DND-41 (cell line): ENCODE results near the gene CAPN2.

Experiments
- ATAC-seq: fragments of 200-7000 bp; cut with Tn5 transposase; 3 replicates; pipeline ENCODE4 v1.9.1; 2021; ENCODE audit warnings: low read depth; ENCODE audit not compliant: insufficient read depth
- DNase-seq: peaks from one replicate; pipeline ENCODE4 v3.0.0-alpha.2; 2020
- H2AFZ ChIP-seq: 2 replicates; pipeline ENCODE4 v1.6.0; 2012; ENCODE audit warnings: low read depth, low read length
- H3K27ac ChIP-seq: 2 replicates; pipeline ENCODE4 v1.5.1; 2012; ENCODE audit warnings: low read length, inconsistent platforms
- H3K27me3 ChIP-seq: fragments of 200-600 bp; sonication (generic); 2 replicates; pipeline ENCODE4 v1.6.0; 2012; ENCODE audit warnings: low read length, mild to moderate bottlenecking, inconsistent platforms; ENCODE audit not compliant: insufficient read depth, poor library complexity
- H3K36me3 ChIP-seq: 2 replicates; pipeline ENCODE4 v1.5.1; 2012; ENCODE audit warnings: low read length, inconsistent platforms; ENCODE audit not compliant: insufficient read depth
- H3K4me1 ChIP-seq: 2 replicates; pipeline ENCODE4 v1.5.1; 2012; ENCODE audit warnings: mild to moderate bottlenecking, low read length; ENCODE audit not compliant: insufficient read depth
- H3K4me2 ChIP-seq: 2 replicates; pipeline ENCODE4 v1.6.0; 2012; ENCODE audit warnings: mild to moderate bottlenecking, moderate library complexity, low read length, inconsistent platforms; ENCODE audit not compliant: insufficient read depth
- H3K4me3 ChIP-seq, 2 experiments: fragments of 200-600 bp in 1 of 2; shearing (Covaris generic) in 1 of 2; 2 replicates each; pipeline ENCODE4 v1.5.1; 2012 to 2016; ENCODE audit warnings: inconsistent platforms in 2 of 2, low read length in 2 of 2, mild to moderate bottlenecking in 2 of 2, low read depth in 1 of 2, moderate library complexity in 1 of 2
- H3K79me2 ChIP-seq: 2 replicates; pipeline ENCODE4 v1.6.0; 2012; ENCODE audit warnings: low read length, inconsistent platforms; ENCODE audit not compliant: insufficient read depth
- H3K9ac ChIP-seq: 2 replicates; pipeline ENCODE4 v1.6.0; 2012; ENCODE audit warnings: low read depth, mild to moderate bottlenecking, inconsistent platforms, low read length, moderate library complexity
- H3K9me3 ChIP-seq: 2 replicates; pipeline ENCODE4 v1.5.1; 2012; ENCODE audit warnings: low read length, moderate library complexity, mild to moderate bottlenecking, inconsistent platforms; ENCODE audit not compliant: insufficient read depth, severe bottlenecking
- H4K20me1 ChIP-seq: 2 replicates; pipeline ENCODE4 v1.6.0; 2012; ENCODE audit warnings: low read length; ENCODE audit not compliant: insufficient read depth
- CTCF ChIP-seq: IDR thresholded peaks from 2 replicates; pipeline ENCODE4 v1.5.1; 2012; ENCODE audit warnings: borderline replicate concordance, low read length, moderate library complexity, mild to moderate bottlenecking; ENCODE audit not compliant: poor library complexity, severe bottlenecking; ENCODE audit errors: extremely low read depth
- EZH2 ChIP-seq: IDR thresholded peaks from 3 replicates; pipeline ENCODE4 v1.6.1; 2012; ENCODE audit warnings: borderline replicate concordance, low read depth, mild to moderate bottlenecking, moderate library complexity, low read length, inconsistent platforms; ENCODE audit not compliant: severe bottlenecking

Gene CAPN2

GRCh38 chr1:223819730-223820514 lies 107.6 kb downstream of the CAPN2 start:
- TF ChIP-seq CTCF = no peak
- no peak for TF ChIP-seq EZH2
- H3K27me3 ChIP-seq = no peaks in the 10 kb centered on the region
- H3K79me2 ChIP-seq = peaks cover 48% of the 10 kb centered on the region
- H3K9ac ChIP-seq = no peak overlapping the region
- H3K4me1 ChIP-seq = no peaks in the 10 kb centered on the region
- no peak overlapping the region for H3K4me2 ChIP-seq
- no peak overlapping the region for H3K27ac ChIP-seq
- no peaks in the 10 kb centered on the region for H3K9me3 ChIP-seq
- no peak overlapping the region for H2AFZ ChIP-seq
- no peak for ATAC-seq
- H3K36me3 ChIP-seq = peaks cover 20% of the 10 kb centered on the region; the same call in 1 of the 2 replicates
- H4K20me1 ChIP-seq = peaks cover 14% of the 10 kb centered on the region; the same call in 1 of the 2 replicates
- no peak for DNase-seq
- no peak overlapping the region for H3K4me3 ChIP-seq

GRCh38 chr1:223820515-223820858 lies 108.1 kb downstream of the CAPN2 start:
- no peak overlapping the region for H2AFZ ChIP-seq
- H3K27ac ChIP-seq = no peak overlapping the region
- no peaks in the 10 kb centered on the region for H3K4me1 ChIP-seq
- H3K9me3 ChIP-seq = no peaks in the 10 kb centered on the region
- no peak for DNase-seq
- H3K4me2 ChIP-seq = no peak overlapping the region
- no peak for ATAC-seq
- peaks cover 49% of the 10 kb centered on the region for H3K79me2 ChIP-seq
- H3K9ac ChIP-seq = no peak overlapping the region
- no peaks in the 10 kb centered on the region for H3K27me3 ChIP-seq
- peaks cover 19% of the 10 kb centered on the region; the same call in 1 of the 2 replicates for H4K20me1 ChIP-seq
- H3K36me3 ChIP-seq = peaks cover 20% of the 10 kb centered on the region; the same call in 1 of the 2 replicates
- H3K4me3 ChIP-seq = no peak overlapping the region
- no peak for TF ChIP-seq CTCF
- TF ChIP-seq EZH2 = no peak

- Histone ChIP-seq H2AFZ (no peak overlapping the region), H3K4me1 (peaks cover 3% of the 10 kb centered on the region; the same call in 1 of the 2 replicates), H3K4me3 (no peak overlapping the region), H3K27me3 (no peaks in the 10 kb centered on the region), H3K27ac (no peak overlapping the region), H3K79me2 (peaks cover 51% of the 10 kb centered on the region), H3K9ac (no peak overlapping the region), H3K9me3 (no peaks in the 10 kb centered on the region), H3K36me3 (peaks cover 15% of the 10 kb centered on the region; the same call in 1 of the 2 replicates), H4K20me1 (peaks cover 23% of the 10 kb centered on the region; the same call in 1 of the 2 replicates), H3K4me2 (no peak overlapping the region)
- ATAC-seq = no peak
- DNase-seq = no peak
- TF ChIP-seq EZH2 (no peak), CTCF (no peak)
Observed at GRCh38 chr1:223820971-223821370, 108.6 kb downstream of the CAPN2 start.
